Liver (tissue), 9 donors: ENCODE data around the gene RAPGEF1. TPM values are rescaled to one million over a fixed set of nuclear protein-coding genes. Genes with fewer than 3 reads are reported as not detected.

Experiments
- DNase-seq: peaks from one replicate; pipeline ENCODE4 v3.0.0-alpha.2; 2017; ENCODE audit warnings: low spot score
- H3K27ac ChIP-seq, 2 donors: one replicate each; pipeline ENCODE4 v1.7.0; 2013; ENCODE audit warnings: inconsistent platforms in 2 of 2, low read length in 2 of 2, control low read depth in 1 of 2, low read depth in 1 of 2, mild to moderate bottlenecking in 1 of 2
- H3K27me3 ChIP-seq, 4 donors: one replicate each; pipeline versions ENCODE4 v1.6.1 to v1.7.0; 2013; ENCODE audit warnings: low read length in 3 of 4, inconsistent platforms in 1 of 4, mild to moderate bottlenecking in 1 of 4, moderate library complexity in 1 of 4; ENCODE audit not compliant: control insufficient read depth in 4 of 4, insufficient read depth in 4 of 4
- H3K36me3 ChIP-seq, 4 donors: one replicate each; pipeline versions ENCODE4 v1.6.1 to v1.7.0; 2013; ENCODE audit warnings: low read length in 3 of 4, mild to moderate bottlenecking in 3 of 4, low read depth in 1 of 4, moderate library complexity in 1 of 4; ENCODE audit not compliant: control insufficient read depth in 4 of 4, insufficient read depth in 3 of 4
- H3K4me1 ChIP-seq, 4 donors: one replicate each; pipeline versions ENCODE4 v1.6.1 to v1.7.0; 2013; ENCODE audit warnings: low read length in 3 of 4, mild to moderate bottlenecking in 3 of 4, moderate library complexity in 1 of 4; ENCODE audit not compliant: control insufficient read depth in 4 of 4, insufficient read depth in 4 of 4
- H3K4me3 ChIP-seq, 3 donors: one replicate each; pipeline versions ENCODE4 v1.6.1 to v1.7.0; 2013; ENCODE audit warnings: low read length in 3 of 3, control low read depth in 1 of 3, low read depth in 1 of 3, mild to moderate bottlenecking in 1 of 3
- H3K9ac ChIP-seq, 2 donors: one replicate each; pipeline ENCODE4 v1.7.0; 2013; ENCODE audit warnings: low read length in 2 of 2, mild to moderate bottlenecking in 2 of 2, moderate library complexity in 2 of 2, control low read depth in 1 of 2, low read depth in 1 of 2
- H3K9me3 ChIP-seq, 4 donors: one replicate each; pipeline versions ENCODE4 v1.6.1 to v1.7.0; 2013; ENCODE audit warnings: low read length in 3 of 4; ENCODE audit not compliant: control insufficient read depth in 4 of 4
- EGR1 ChIP-seq, 2 donors: IDR thresholded peaks; 2 replicates each; pipeline ENCODE4 v1.6.1; 2016 to 2018; ENCODE audit warnings: antibody characterized with exemption in 2 of 2, low read depth in 2 of 2
- GABPA ChIP-seq, 2 donors: IDR thresholded peaks in 1 of 2; conservative IDR thresholded peaks in 1 of 2; 2 replicates each; pipeline ENCODE4 v1.6.1; 2016; ENCODE audit warnings: antibody characterized with exemption in 2 of 2, mild to moderate bottlenecking in 1 of 2, moderate library complexity in 1 of 2
- HNF4A ChIP-seq, 2 donors: conservative IDR thresholded peaks; 2 replicates each; pipeline ENCODE4 v1.6.1; 2016; ENCODE audit warnings: antibody characterized with exemption in 2 of 2, mild to moderate bottlenecking in 2 of 2
- HNF4G ChIP-seq: IDR thresholded peaks from 2 replicates; pipeline ENCODE4 v1.6.1; 2016; ENCODE audit warnings: antibody characterized with exemption
- JUND ChIP-seq, 2 donors: IDR thresholded peaks; 2 replicates each; pipeline ENCODE4 v1.6.1; 2016; ENCODE audit warnings: antibody characterized with exemption in 2 of 2
- NR2F2 ChIP-seq: IDR thresholded peaks from 2 replicates; pipeline ENCODE4 v1.6.1; 2016; ENCODE audit warnings: antibody characterized with exemption
- RAD21 ChIP-seq, 2 donors: IDR thresholded peaks; 2 replicates each; pipeline ENCODE4 v1.6.1; 2016; ENCODE audit warnings: antibody characterized with exemption in 2 of 2, mild to moderate bottlenecking in 2 of 2
- RXRA ChIP-seq, 2 donors: IDR thresholded peaks; 2 replicates each; pipeline ENCODE4 v1.6.1; 2017 to 2018; ENCODE audit warnings: antibody characterized with exemption in 2 of 2, mild to moderate bottlenecking in 1 of 2
- SP1 ChIP-seq: IDR thresholded peaks from 2 replicates; pipeline ENCODE4 v1.6.1; 2018; ENCODE audit warnings: antibody characterized with exemption, mild to moderate bottlenecking
- TAF1 ChIP-seq: conservative IDR thresholded peaks from 2 replicates; pipeline ENCODE4 v1.6.1; 2016; ENCODE audit warnings: antibody characterized with exemption, mild to moderate bottlenecking
- YY1 ChIP-seq: IDR thresholded peaks from 2 replicates; pipeline ENCODE4 v1.6.1; 2016; ENCODE audit warnings: antibody characterized with exemption, mild to moderate bottlenecking
- WGBS: extraction: QIAGEN DNeasy Blood & Tissue Kit; methylation state at CpG from one replicate; pipeline ENCODE4 v1.1.7; 2013; 5-methylcytosine and 5-hydroxymethylcytosine counted together
- polyA plus RNA-seq, 2 donors: library from polyadenylated mRNA; stranded (reverse) in 1 of 2; unstranded in 1 of 2; fragments of 200-250 nt in 1 of 2; fragments of >200 nt in 1 of 2; fragmentation: Nextera tagmentation in 1 of 2; extraction: Ambion mirVana in 1 of 2; gene quantifications; one replicate each; pipeline versions ENCODE4 v1.2.1 to v1.2.3, GENCODE V29; 2013 to 2015
- total RNA-seq, 2 donors: library from RNA; depleted of rRNA; stranded (reverse); fragments of >200 nt; gene quantifications; one replicate each; pipeline ENCODE4 v1.2.3, GENCODE V29; 2014
- TF ChIP-seq, protein P1 (sequence below): IDR thresholded peaks from 2 replicates; pipeline ENCODE4 v1.6.1; 2016; ENCODE audit warnings: antibody characterized with exemption
- TF ChIP-seq, protein P2 (sequence below): IDR thresholded peaks from 2 replicates; pipeline ENCODE4 v1.6.1; 2016; ENCODE audit warnings: antibody characterized with exemption
- TF ChIP-seq, protein P3 (sequence below): fragments of 150-350 bp; IDR thresholded peaks from 2 replicates; pipeline ENCODE4 v1.5.1; 2017; ENCODE audit warnings: improper control_type of control experiment, low read depth, low read length; ENCODE audit not compliant: missing input control
- TF ChIP-seq, protein P4 (sequence below): IDR thresholded peaks from 2 replicates; pipeline ENCODE4 v1.6.1; 2016; ENCODE audit warnings: antibody characterized with exemption, mild to moderate bottlenecking
- donor health status: healthy.
- donor health status: healthy.
- donor health status: healthy.
- donor health status: healthy.
- donor health status: healthy.

Gene RAPGEF1
- total and polyA plus RNA-seq, 4 donors = 5.6 to 19.7 (median 16.8) TPM

DNA sequence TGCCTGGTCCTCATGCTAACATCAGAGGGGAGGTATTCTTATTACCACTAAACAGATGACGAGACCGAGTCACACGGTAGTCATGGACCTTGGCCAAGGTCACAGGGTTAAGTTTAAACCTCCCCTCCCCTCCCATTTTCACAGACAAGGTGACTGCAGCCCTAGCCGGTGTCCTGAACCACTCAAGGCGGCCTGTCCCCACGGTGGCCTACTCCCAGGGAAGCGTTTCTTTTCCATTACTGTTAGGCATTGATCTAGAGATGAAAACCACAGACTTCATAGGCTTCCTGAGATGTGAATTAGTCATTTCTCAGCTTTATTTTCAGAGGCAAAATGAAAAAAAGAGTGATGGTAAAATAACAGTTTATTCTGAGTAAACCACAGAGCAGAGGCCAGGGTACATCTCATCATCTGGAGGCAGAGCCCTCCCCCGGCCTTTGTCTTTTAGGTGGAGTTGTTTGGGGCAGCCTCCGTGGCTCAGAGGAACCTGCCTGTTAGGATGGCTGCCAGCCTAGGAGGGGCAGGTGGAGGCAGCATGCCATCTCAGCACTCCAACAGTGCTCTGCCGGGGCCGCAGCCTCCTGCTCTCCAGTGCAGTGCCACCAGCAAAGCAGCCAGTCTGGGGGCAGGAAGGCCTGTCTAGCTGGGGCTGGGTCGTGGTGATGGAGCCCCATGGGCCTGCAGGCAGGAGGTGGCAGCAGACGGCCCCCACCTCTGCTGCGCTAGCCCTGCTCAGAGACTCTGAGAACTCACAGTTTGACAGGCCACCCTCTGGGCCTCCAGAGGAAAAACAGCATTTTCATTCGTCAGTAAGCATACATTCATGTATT, 71.2 kb downstream of the RAPGEF1 start:
- no peak for DNase-seq
- no peaks in the 10 kb centered on the region for H3K36me3 ChIP-seq
- TF ChIP-seq NR2F2 (no peak), HNF4A (conservative IDR thresholded peaks at IDR 0.05) (peak in 1 of 2 donors; percentile 9), HNF4G (no peak)
- TF ChIP-seq, protein P1, sequence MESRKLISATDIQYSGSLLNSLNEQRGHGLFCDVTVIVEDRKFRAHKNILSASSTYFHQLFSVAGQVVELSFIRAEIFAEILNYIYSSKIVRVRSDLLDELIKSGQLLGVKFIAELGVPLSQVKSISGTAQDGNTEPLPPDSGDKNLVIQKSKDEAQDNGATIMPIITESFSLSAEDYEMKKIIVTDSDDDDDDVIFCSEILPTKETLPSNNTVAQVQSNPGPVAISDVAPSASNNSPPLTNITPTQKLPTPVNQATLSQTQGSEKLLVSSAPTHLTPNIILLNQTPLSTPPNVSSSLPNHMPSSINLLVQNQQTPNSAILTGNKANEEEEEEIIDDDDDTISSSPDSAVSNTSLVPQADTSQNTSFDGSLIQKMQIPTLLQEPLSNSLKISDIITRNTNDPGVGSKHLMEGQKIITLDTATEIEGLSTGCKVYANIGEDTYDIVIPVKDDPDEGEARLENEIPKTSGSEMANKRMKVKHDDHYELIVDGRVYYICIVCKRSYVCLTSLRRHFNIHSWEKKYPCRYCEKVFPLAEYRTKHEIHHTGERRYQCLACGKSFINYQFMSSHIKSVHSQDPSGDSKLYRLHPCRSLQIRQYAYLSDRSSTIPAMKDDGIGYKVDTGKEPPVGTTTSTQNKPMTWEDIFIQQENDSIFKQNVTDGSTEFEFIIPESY = no peak
- H3K4me3 ChIP-seq = no peak overlapping the region
- 62% methylated on average over 15 of the region's 15 CpGs for WGBS
- no peak overlapping the region for H3K9ac ChIP-seq
- no peaks in the 10 kb centered on the region for H3K27me3 ChIP-seq
- no peaks in the 10 kb centered on the region for H3K9me3 ChIP-seq
- peaks cover 0 to 11% (median 3%) of the 10 kb centered on the region in 4 donors for H3K4me1 ChIP-seq
- H3K27ac ChIP-seq = peak overlapping the region; percentile 26 to 48

DNA sequence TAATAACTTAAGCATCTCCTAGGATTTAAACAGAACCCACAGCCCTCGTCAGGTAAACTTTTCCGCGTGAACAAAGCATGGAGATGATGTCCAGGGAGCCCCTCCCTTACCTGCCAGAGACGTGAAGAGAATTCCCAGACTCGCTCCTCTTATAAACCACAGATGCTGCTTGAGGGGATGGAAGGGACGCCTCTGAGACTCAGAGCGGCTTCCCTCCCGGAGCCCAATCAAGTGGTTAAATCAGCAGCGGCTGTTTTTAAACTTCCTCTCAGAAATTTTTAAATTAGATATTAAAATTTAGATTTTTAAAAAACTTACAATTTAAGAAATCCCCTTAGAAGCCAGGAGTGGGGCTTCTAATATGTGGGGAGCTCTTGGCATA, 71.8 kb downstream of the RAPGEF1 start:
- DNase-seq = no peak
- Histone ChIP-seq H3K9ac (no peak overlapping the region), H3K4me3 (no peak overlapping the region), H3K4me1 (peaks cover 0 to 11% (median 3%) of the 10 kb centered on the region in 4 donors), H3K27ac (no peak overlapping the region), H3K36me3 (no peaks in the 10 kb centered on the region), H3K27me3 (no peaks in the 10 kb centered on the region), H3K9me3 (no peaks in the 10 kb centered on the region)
- TF ChIP-seq GABPA (IDR thresholded peaks at IDR 0.05 in 1 of 2, conservative IDR thresholded peaks at IDR 0.05 in 1 of 2) (no peak), EGR1 (IDR thresholded peaks at IDR 0.05; ENCODE audit: low read depth in 2 of 2) (no peak), RXRA (IDR thresholded peaks at IDR 0.05) (no peak), HNF4G (no peak)
- TF ChIP-seq, protein P2, sequence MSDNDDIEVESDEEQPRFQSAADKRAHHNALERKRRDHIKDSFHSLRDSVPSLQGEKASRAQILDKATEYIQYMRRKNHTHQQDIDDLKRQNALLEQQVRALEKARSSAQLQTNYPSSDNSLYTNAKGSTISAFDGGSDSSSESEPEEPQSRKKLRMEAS = no peak
- 90% methylated on average over 9 of the region's 9 CpGs for WGBS

DNA sequence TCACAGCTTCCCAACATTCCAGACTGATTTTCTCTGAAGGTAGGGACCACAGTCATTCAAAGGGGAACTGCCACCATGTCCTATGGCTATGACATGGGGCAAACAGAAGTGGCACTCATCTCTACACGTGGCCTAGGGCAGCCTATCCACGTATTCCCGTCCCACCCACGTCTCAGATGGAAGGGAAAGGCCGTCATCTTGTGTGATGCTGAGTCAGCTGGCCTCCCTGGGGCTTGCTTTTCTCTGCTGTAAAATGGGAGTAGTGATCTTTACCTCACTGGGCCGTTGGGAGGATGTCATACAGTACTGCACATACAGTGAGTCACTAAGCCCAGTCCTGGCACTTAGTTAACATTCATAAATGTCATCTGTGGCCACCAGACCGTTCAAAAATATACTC, 72.3 kb downstream of the RAPGEF1 start:
- Histone ChIP-seq H3K36me3 (no peaks in the 10 kb centered on the region), H3K4me3 (no peak overlapping the region), H3K9ac (no peak overlapping the region), H3K4me1 (peaks cover 0 to 11% (median 3%) of the 10 kb centered on the region in 4 donors), H3K27ac (no peak overlapping the region), H3K27me3 (no peaks in the 10 kb centered on the region), H3K9me3 (no peaks in the 10 kb centered on the region)
- 82% methylated on average over 7 of the region's 7 CpGs for WGBS
- no peak for DNase-seq
- no peak for TF ChIP-seq TAF1
- TF ChIP-seq, protein P1 = no peak
- no peak for TF ChIP-seq YY1
- TF ChIP-seq, protein P2 = no peak
- no peak for TF ChIP-seq RAD21 (IDR thresholded peaks at IDR 0.05)
- TF ChIP-seq, protein P3, sequence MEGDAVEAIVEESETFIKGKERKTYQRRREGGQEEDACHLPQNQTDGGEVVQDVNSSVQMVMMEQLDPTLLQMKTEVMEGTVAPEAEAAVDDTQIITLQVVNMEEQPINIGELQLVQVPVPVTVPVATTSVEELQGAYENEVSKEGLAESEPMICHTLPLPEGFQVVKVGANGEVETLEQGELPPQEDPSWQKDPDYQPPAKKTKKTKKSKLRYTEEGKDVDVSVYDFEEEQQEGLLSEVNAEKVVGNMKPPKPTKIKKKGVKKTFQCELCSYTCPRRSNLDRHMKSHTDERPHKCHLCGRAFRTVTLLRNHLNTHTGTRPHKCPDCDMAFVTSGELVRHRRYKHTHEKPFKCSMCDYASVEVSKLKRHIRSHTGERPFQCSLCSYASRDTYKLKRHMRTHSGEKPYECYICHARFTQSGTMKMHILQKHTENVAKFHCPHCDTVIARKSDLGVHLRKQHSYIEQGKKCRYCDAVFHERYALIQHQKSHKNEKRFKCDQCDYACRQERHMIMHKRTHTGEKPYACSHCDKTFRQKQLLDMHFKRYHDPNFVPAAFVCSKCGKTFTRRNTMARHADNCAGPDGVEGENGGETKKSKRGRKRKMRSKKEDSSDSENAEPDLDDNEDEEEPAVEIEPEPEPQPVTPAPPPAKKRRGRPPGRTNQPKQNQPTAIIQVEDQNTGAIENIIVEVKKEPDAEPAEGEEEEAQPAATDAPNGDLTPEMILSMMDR = no peak
- no peak for TF ChIP-seq JUND (IDR thresholded peaks at IDR 0.05)
- no peak for TF ChIP-seq EGR1 (IDR thresholded peaks at IDR 0.05; ENCODE audit: low read depth in 2 of 2)
- TF ChIP-seq SP1 = no peak
- TF ChIP-seq RXRA (IDR thresholded peaks at IDR 0.05) = no peak
- no peak for TF ChIP-seq HNF4G
- no peak for TF ChIP-seq NR2F2
- TF ChIP-seq GABPA (IDR thresholded peaks at IDR 0.05 in 1 of 2, conservative IDR thresholded peaks at IDR 0.05 in 1 of 2) = no peak
- TF ChIP-seq, protein P4, sequence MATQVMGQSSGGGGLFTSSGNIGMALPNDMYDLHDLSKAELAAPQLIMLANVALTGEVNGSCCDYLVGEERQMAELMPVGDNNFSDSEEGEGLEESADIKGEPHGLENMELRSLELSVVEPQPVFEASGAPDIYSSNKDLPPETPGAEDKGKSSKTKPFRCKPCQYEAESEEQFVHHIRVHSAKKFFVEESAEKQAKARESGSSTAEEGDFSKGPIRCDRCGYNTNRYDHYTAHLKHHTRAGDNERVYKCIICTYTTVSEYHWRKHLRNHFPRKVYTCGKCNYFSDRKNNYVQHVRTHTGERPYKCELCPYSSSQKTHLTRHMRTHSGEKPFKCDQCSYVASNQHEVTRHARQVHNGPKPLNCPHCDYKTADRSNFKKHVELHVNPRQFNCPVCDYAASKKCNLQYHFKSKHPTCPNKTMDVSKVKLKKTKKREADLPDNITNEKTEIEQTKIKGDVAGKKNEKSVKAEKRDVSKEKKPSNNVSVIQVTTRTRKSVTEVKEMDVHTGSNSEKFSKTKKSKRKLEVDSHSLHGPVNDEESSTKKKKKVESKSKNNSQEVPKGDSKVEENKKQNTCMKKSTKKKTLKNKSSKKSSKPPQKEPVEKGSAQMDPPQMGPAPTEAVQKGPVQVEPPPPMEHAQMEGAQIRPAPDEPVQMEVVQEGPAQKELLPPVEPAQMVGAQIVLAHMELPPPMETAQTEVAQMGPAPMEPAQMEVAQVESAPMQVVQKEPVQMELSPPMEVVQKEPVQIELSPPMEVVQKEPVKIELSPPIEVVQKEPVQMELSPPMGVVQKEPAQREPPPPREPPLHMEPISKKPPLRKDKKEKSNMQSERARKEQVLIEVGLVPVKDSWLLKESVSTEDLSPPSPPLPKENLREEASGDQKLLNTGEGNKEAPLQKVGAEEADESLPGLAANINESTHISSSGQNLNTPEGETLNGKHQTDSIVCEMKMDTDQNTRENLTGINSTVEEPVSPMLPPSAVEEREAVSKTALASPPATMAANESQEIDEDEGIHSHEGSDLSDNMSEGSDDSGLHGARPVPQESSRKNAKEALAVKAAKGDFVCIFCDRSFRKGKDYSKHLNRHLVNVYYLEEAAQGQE = no peak
- TF ChIP-seq HNF4A (conservative IDR thresholded peaks at IDR 0.05) = no peak
